ENCODE measurements around the gene CATSPER4. TPM values are rescaled to one million over a fixed set of nuclear protein-coding genes. Genes with fewer than 3 reads are reported as not detected.

The CATSPER4 gene
- total RNA-seq, 4 donors from 2014 or later = not detected

DNA sequence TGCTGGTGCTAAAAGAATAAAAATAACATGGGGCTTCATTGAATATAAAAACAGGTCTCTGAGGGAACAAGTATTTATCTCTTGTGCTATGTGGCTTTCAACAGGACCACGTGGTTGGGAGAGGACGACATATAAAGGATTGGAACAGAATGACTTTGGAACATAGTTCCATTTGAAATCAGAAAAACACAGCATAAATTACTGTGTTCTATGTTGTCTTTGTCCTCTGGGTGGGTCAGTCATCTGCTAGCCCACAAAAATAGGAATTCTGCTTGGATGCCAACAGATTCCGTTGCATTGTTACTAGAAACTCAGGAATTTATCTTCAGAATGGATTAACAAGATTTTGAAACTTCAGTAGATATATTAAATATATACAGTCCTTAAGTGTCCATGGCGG is 49.5 kb downstream of the CATSPER4 start:
- no peak overlapping the region for H3K4me3 ChIP-seq
- no peak for DNase-seq
- H3K27ac ChIP-seq = no peak overlapping the region
- H3K9me3 ChIP-seq = no peaks in the 10 kb centered on the region
- H3K4me1 ChIP-seq = no peaks in the 10 kb centered on the region
- TF ChIP-seq, protein P1, sequence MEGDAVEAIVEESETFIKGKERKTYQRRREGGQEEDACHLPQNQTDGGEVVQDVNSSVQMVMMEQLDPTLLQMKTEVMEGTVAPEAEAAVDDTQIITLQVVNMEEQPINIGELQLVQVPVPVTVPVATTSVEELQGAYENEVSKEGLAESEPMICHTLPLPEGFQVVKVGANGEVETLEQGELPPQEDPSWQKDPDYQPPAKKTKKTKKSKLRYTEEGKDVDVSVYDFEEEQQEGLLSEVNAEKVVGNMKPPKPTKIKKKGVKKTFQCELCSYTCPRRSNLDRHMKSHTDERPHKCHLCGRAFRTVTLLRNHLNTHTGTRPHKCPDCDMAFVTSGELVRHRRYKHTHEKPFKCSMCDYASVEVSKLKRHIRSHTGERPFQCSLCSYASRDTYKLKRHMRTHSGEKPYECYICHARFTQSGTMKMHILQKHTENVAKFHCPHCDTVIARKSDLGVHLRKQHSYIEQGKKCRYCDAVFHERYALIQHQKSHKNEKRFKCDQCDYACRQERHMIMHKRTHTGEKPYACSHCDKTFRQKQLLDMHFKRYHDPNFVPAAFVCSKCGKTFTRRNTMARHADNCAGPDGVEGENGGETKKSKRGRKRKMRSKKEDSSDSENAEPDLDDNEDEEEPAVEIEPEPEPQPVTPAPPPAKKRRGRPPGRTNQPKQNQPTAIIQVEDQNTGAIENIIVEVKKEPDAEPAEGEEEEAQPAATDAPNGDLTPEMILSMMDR (IDR thresholded peaks at IDR 0.05) = no peak
- no peak for TF ChIP-seq POLR2A (IDR thresholded peaks at IDR 0.05)
- H3K36me3 ChIP-seq = peaks cover 0 to 3% (median 0%) of the 10 kb centered on the region in 3 donors
- H3K27me3 ChIP-seq = no peaks in the 10 kb centered on the region

Other genes starting within 250 kb of the CATSPER4 start
- 10 to 100 TPM; 15.7 to 57.8 (median 48.4) TPM for gene PAFAH2, start 192.5 kb upstream of the CATSPER4 start, total RNA-seq
- gene EXTL1, start 168.8 kb upstream of the CATSPER4 start, total RNA-seq = not detected
- gene SLC30A2, start 144.5 kb upstream of the CATSPER4 start, total RNA-seq = 10 to 100 TPM in 1 of 4 donors, 1 to 10 TPM in 1, under 1 TPM in 1, not detected in 1; 0.18 to 13.2 (median 1.7) TPM
- under 1 TPM in 2 of 4 donors, not detected in 2; 0.53 to 0.95 TPM for gene TRIM63, start 123.0 kb upstream of the CATSPER4 start, total RNA-seq
- gene PDIK1L, start 78.8 kb upstream of the CATSPER4 start, total RNA-seq = 10 to 100 TPM in 3 of 4 donors, 1 to 10 TPM in 1; 8.3 to 13.2 (median 12.4) TPM
- gene FAM110D, start 31.5 kb upstream of the CATSPER4 start, total RNA-seq = 1 to 10 TPM in 3 of 4 donors, not detected in 1; 1.3 to 6.6 (median 1.3) TPM
- gene C1orf232, start 21.6 kb upstream of the CATSPER4 start, total RNA-seq = not detected
- gene ZNF593, start 20.7 kb upstream of the CATSPER4 start, total RNA-seq = 10 to 100 TPM; 11.7 to 19.5 (median 15.5) TPM
- not detected for gene ZNF593OS, start 18.8 kb upstream of the CATSPER4 start, total RNA-seq
- 100 to 1,000 TPM in 2 of 4 donors, 10 to 100 TPM in 2; 28.9 to 160 (median 105) TPM for gene CNKSR1, start 13.1 kb upstream of the CATSPER4 start, total RNA-seq
- gene CEP85, start 43.6 kb downstream of the CATSPER4 start, total RNA-seq = 10 to 100 TPM; 11.0 to 32.2 (median 12.9) TPM
- 10 to 100 TPM; 62.7 to 91.8 (median 89.6) TPM for gene SH3BGRL3, start 89.5 kb downstream of the CATSPER4 start, total RNA-seq
- 10 to 100 TPM in 3 of 4 donors, 1 to 10 TPM in 1; 3.9 to 68.5 (median 18.2) TPM for gene UBXN11, start 116.0 kb downstream of the CATSPER4 start, total RNA-seq
- gene CD52, start 127.4 kb downstream of the CATSPER4 start, total RNA-seq = 100 to 1,000 TPM in 1 of 4 donors, 10 to 100 TPM in 1, 1 to 10 TPM in 2; 4.7 to 135 (median 13.6) TPM
- gene CRYBG2, start 163.5 kb downstream of the CATSPER4 start, total RNA-seq = 10 to 100 TPM in 3 of 4 donors, not detected in 1; 42.0 to 51.9 (median 51.8) TPM
- gene ZNF683, start 182.1 kb downstream of the CATSPER4 start, total RNA-seq = not detected
- gene LIN28A, start 220.2 kb downstream of the CATSPER4 start, total RNA-seq = not detected
- gene DHDDS, start 241.7 kb downstream of the CATSPER4 start, total RNA-seq = 10 to 100 TPM; 54.5 to 76.6 (median 62.1) TPM